ENCODE measurements around the gene FBXO22. TPM values are rescaled to one million over a fixed set of nuclear protein-coding genes. Genes with fewer than 3 reads are reported as not detected.

The FBXO22 gene
- total RNA-seq, 1 experiment from 2014 or later, result 47.7 TPM

DNA sequence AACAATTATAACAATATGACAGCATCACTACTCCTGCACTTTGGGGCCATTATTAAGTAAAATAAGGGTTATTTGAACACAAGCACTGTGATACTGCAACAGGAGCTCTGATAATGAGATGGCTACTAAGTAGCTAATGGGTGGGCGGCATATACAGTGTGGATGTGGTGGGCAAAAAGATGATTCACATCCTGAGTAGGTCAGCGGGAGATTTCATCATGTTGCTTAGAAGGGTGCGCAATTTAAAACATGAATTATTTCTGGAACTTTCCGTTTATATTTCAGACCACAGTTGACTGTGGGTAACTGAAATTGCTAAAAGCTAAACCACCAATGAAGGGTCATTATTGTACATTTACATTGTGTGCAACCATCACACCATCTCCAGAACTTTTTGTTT is 42.3 kb downstream of the FBXO22 start:
- no peak overlapping the region for H3K4me3 ChIP-seq (ENCODE audit: low read depth, low read length)
- Mint-ChIP-seq H3K4me1 (ENCODE audit: low read depth, unreplicated experiment) (no peaks in the 10 kb centered on the region), H3K9me3 (ENCODE audit: unreplicated experiment) (no peaks in the 10 kb centered on the region), H3K4me3 (ENCODE audit: unreplicated experiment) (no peak overlapping the region), H3K36me3 (ENCODE audit: insufficient read depth, unreplicated experiment) (no peaks in the 10 kb centered on the region), H3K27me3 (ENCODE audit: insufficient read depth, unreplicated experiment) (no peaks in the 10 kb centered on the region), H3K27ac (ENCODE audit: unreplicated experiment) (no peak overlapping the region)
- no peaks in the 10 kb centered on the region for H3K4me1 ChIP-seq
- DNase-seq, result no peak
- H3K36me3 ChIP-seq (ENCODE audit: control insufficient read depth, insufficient read depth, low read length), result no peaks in the 10 kb centered on the region
- H3K9me3 ChIP-seq, result no peaks in the 10 kb centered on the region
- no TSS peak for BruUV-seq (replicated peaks)
- intact Hi-C loops (cut with micrococcal nuclease; ENCODE audit: unreplicated experiment), result loop anchor here (5.0 kb wide), 1 partner anchor 86 kb away; no protein-coding TSS in a partner anchor
- H3K27me3 ChIP-seq (replicated peaks; ENCODE audit: control insufficient read depth, insufficient read depth, low read length), result no peaks in the 10 kb centered on the region
- ChIA-PET POLR2A (no interaction called here), CTCF (no interaction called here)
- TF ChIP-seq, protein P1, sequence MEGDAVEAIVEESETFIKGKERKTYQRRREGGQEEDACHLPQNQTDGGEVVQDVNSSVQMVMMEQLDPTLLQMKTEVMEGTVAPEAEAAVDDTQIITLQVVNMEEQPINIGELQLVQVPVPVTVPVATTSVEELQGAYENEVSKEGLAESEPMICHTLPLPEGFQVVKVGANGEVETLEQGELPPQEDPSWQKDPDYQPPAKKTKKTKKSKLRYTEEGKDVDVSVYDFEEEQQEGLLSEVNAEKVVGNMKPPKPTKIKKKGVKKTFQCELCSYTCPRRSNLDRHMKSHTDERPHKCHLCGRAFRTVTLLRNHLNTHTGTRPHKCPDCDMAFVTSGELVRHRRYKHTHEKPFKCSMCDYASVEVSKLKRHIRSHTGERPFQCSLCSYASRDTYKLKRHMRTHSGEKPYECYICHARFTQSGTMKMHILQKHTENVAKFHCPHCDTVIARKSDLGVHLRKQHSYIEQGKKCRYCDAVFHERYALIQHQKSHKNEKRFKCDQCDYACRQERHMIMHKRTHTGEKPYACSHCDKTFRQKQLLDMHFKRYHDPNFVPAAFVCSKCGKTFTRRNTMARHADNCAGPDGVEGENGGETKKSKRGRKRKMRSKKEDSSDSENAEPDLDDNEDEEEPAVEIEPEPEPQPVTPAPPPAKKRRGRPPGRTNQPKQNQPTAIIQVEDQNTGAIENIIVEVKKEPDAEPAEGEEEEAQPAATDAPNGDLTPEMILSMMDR (IDR thresholded peaks at IDR 0.05; ENCODE audit: insufficient read depth in 1 of 2, low read depth in 1 of 2, low read length in 1 of 2, severe bottlenecking in 1 of 2, unreplicated experiment in 1 of 2), result no peak

DNA sequence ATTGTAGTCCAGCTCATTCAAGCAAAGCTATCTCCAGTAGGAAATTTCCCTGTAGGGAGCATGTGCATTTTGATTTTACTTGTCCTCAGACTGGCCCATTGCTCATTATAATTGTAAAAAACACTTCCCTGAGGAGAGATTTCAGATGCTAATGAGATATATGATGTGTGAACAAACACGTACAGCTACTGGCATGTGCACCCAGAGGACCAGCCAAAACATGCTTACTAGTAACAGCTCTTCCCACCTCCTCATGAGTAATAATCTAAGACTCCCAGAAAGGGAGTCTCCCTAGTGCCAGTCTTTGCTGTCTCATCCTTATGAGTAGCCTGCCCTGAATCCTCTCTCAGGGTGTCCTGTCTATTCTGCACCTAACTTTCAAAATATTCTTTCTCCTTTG is 43.4 kb downstream of the FBXO22 start:
- TF ChIP-seq, protein P1 (IDR thresholded peaks at IDR 0.05; ENCODE audit: insufficient read depth in 1 of 2, low read depth in 1 of 2, low read length in 1 of 2, severe bottlenecking in 1 of 2, unreplicated experiment in 1 of 2), result no peak
- Mint-ChIP-seq H3K27ac (ENCODE audit: unreplicated experiment) (no peak overlapping the region), H3K9me3 (ENCODE audit: unreplicated experiment) (no peaks in the 10 kb centered on the region), H3K36me3 (ENCODE audit: insufficient read depth, unreplicated experiment) (no peaks in the 10 kb centered on the region), H3K4me3 (ENCODE audit: unreplicated experiment) (no peak overlapping the region), H3K4me1 (ENCODE audit: low read depth, unreplicated experiment) (no peaks in the 10 kb centered on the region), H3K27me3 (ENCODE audit: insufficient read depth, unreplicated experiment) (peaks cover 5% of the 10 kb centered on the region)
- Histone ChIP-seq H3K4me1 (no peaks in the 10 kb centered on the region), H3K4me3 (ENCODE audit: low read depth, low read length) (no peak overlapping the region), H3K9me3 (no peaks in the 10 kb centered on the region), H3K36me3 (ENCODE audit: control insufficient read depth, insufficient read depth, low read length) (no peaks in the 10 kb centered on the region), H3K27me3 (replicated peaks; ENCODE audit: control insufficient read depth, insufficient read depth, low read length) (no peaks in the 10 kb centered on the region)
- POLR2A ChIA-PET, result no interaction called here
- no peak for DNase-seq
- intact Hi-C loops (cut with micrococcal nuclease; ENCODE audit: unreplicated experiment), result loop anchor here (5.0 kb wide), 1 partner anchor 85 kb away; no protein-coding TSS in a partner anchor
- no TSS peak for BruUV-seq (replicated peaks)
- CTCF ChIA-PET, result no interaction called here

DNA sequence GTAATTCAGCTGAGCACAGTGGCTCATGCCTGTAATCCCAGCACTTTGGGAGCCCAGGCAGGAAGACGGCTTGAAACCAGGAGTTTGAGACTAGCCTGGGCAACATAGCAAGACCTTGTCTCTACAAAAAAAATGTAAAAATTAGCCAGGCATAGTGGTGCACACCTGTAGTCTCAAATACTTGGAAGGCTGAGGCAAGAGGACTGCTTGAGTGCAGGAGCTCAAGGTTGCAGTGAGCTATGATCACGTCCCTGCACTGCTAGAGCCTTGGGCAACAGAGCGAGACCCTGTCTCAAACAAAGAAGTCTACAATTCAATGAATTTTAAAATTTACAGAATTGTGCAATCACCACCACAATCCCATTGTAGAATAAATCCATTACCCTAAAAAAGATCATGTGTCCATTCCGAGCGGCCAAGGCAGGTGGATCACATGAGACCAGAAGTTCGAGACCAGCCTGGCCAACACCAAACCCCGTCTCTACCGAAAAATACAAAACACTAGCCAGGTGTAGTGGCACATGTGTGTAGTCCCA is 45.2 kb downstream of the FBXO22 start:
- no peaks in the 10 kb centered on the region for H3K9me3 Mint-ChIP-seq (ENCODE audit: unreplicated experiment)
- H3K27me3 Mint-ChIP-seq (ENCODE audit: insufficient read depth, unreplicated experiment), result peaks cover 5% of the 10 kb centered on the region
- Histone ChIP-seq H3K4me3 (ENCODE audit: low read depth, low read length) (no peak overlapping the region), H3K4me1 (no peaks in the 10 kb centered on the region), H3K9me3 (no peaks in the 10 kb centered on the region), H3K27me3 (replicated peaks; ENCODE audit: control insufficient read depth, insufficient read depth, low read length) (no peaks in the 10 kb centered on the region), H3K36me3 (ENCODE audit: control insufficient read depth, insufficient read depth, low read length) (no peaks in the 10 kb centered on the region)
- no peaks in the 10 kb centered on the region for H3K4me1 Mint-ChIP-seq (ENCODE audit: low read depth, unreplicated experiment)
- ChIA-PET POLR2A (no interaction called here), CTCF (no interaction called here)
- H3K36me3 Mint-ChIP-seq (ENCODE audit: insufficient read depth, unreplicated experiment), result no peaks in the 10 kb centered on the region
- DNase-seq, result no peak
- no TSS peak for BruUV-seq (replicated peaks)
- no peak overlapping the region for H3K27ac Mint-ChIP-seq (ENCODE audit: unreplicated experiment)
- intact Hi-C loops (cut with micrococcal nuclease; ENCODE audit: unreplicated experiment), result loop anchor here (5.0 kb wide), 1 partner anchor 83 kb away; no protein-coding TSS in a partner anchor
- TF ChIP-seq, protein P1 (IDR thresholded peaks at IDR 0.05; ENCODE audit: insufficient read depth in 1 of 2, low read depth in 1 of 2, low read length in 1 of 2, severe bottlenecking in 1 of 2, unreplicated experiment in 1 of 2), result no peak
- H3K4me3 Mint-ChIP-seq (ENCODE audit: unreplicated experiment), result no peak overlapping the region
